Activated T-cell treated with anti-CD3 and anti-CD28 coated beads, Interleukin-2, amount 50 U/mL, for 1 hour (primary cell): ENCODE results near the gene PLSCR1.
"Not testable (repeated sequence)": the region's sequence is repeated elsewhere in the genome, so short reads cannot be mapped to it uniquely, and the experiment has no call there.

Experiments
- DNase-seq: peaks from one replicate; pipeline ENCODE4 v3.0.0-alpha.2; 2020

Gene PLSCR1

GRCh38 chr3:146511402-146512134, 32.8 kb downstream of the PLSCR1 start:
- DNase-seq = no peak

- no peak for DNase-seq
These were observed 36.9 kb downstream of the PLSCR1 start for GRCh38 chr3:146507331-146508120.

- DNase-seq = no peak
These were observed 38.9 kb downstream of the PLSCR1 start for GRCh38 chr3:146505516-146505915.

GRCh38 chr3:146504498-146505197, 39.8 kb downstream of the PLSCR1 start:
- no peak for DNase-seq

GRCh38 chr3:146503461-146504202, 40.8 kb downstream of the PLSCR1 start:
- no peak for DNase-seq

GRCh38 chr3:146502887-146503460, 41.4 kb downstream of the PLSCR1 start:
- no peak for DNase-seq

- no peak for DNase-seq
These were observed 42.7 kb downstream of the PLSCR1 start for GRCh38 chr3:146501752-146502151.

GRCh38 chr3:146499701-146500100, 44.7 kb downstream of the PLSCR1 start:
- DNase-seq = no peak

GRCh38 chr3:146498002-146498736, 46.2 kb downstream of the PLSCR1 start:
- no peak for DNase-seq

- DNase-seq = not testable (repeated sequence)
These were observed 47.1 kb downstream of the PLSCR1 start for GRCh38 chr3:146497145-146497843.

GRCh38 chr3:146496726-146497125, 47.7 kb downstream of the PLSCR1 start:
- DNase-seq = no peak

- no peak for DNase-seq
These were observed 48.2 kb downstream of the PLSCR1 start for GRCh38 chr3:146496251-146496650.

GRCh38 chr3:146493761-146494160, 50.6 kb downstream of the PLSCR1 start:
- no peak for DNase-seq

- no peak for DNase-seq
These were observed 51.2 kb downstream of the PLSCR1 start for GRCh38 chr3:146493221-146493620.

GRCh38 chr3:146491303-146491702, 53.1 kb downstream of the PLSCR1 start:
- no peak for DNase-seq

- DNase-seq = no peak
These were observed 59.1 kb downstream of the PLSCR1 start for GRCh38 chr3:146485297-146485696.

GRCh38 chr3:146476094-146476740, 68.2 kb downstream of the PLSCR1 start:
- DNase-seq = no peak

GRCh38 chr3:146474976-146475375, 69.4 kb downstream of the PLSCR1 start:
- DNase-seq = not testable (repeated sequence)

GRCh38 chr3:146473726-146474125, 70.7 kb downstream of the PLSCR1 start:
- no peak for DNase-seq

GRCh38 chr3:146472611-146473010, 71.8 kb downstream of the PLSCR1 start:
- DNase-seq = no peak

GRCh38 chr3:146471012-146471411, 73.4 kb downstream of the PLSCR1 start:
- no peak for DNase-seq
